Caco-2 (cell line): ENCODE data around the gene FAM78A. TPM values are rescaled to one million over a fixed set of nuclear protein-coding genes. Genes with fewer than 3 reads are reported as not detected.
"Not testable (repeated sequence)": the region's sequence is repeated elsewhere in the genome, so short reads cannot be mapped to it uniquely, and the experiment has no call there.

ENCODE experiments used
- BruUV-seq: library from RNA; stranded (reverse); fragments of 400-500 nt; replicated peaks from 2 replicates; lab custom pipeline; 2021; lab: Mats Ljungman, UMichigan
- CTCF ChIA-PET: fragments of 300-600 bp; sonication (Branson Sonifier 250); formaldehyde crosslinking; loops from one replicate; lab custom pipeline; 2022; ENCODE audit warnings: antibody characterized with exemption; lab: Charles Lee
- POLR2A ChIA-PET: fragments of 300-600 bp; sonication (Branson Sonifier 250); formaldehyde crosslinking; loops from one replicate; lab custom pipeline; 2022; ENCODE audit warnings: antibody characterized with exemption; lab: Charles Lee
- DNase-seq, 2 experiments: peaks; one replicate each; pipeline versions ENCODE4 v3.0.0 to v3.0.0-alpha.2; 2020 to 2022
- H3K27me3 ChIP-seq: replicated peaks from 2 replicates; pipeline ENCODE4 v1.6.0; 2011; ENCODE audit warnings: low read length; ENCODE audit not compliant: control insufficient read depth, insufficient read depth
- H3K36me3 ChIP-seq: 2 replicates; pipeline ENCODE4 v1.5.1; 2011; ENCODE audit warnings: low read length; ENCODE audit not compliant: control insufficient read depth, insufficient read depth
- H3K4me1 ChIP-seq: fragments of 250-450 bp; sonication (Bioruptor Pico); 2 replicates; pipeline ENCODE4 v1.5.1; 2020; ENCODE audit warnings: mild to moderate bottlenecking
- H3K4me3 ChIP-seq: 2 replicates; pipeline ENCODE4 v1.5.1; 2011; ENCODE audit warnings: low read depth, mild to moderate bottlenecking, control low read depth, low read length
- H3K9me3 ChIP-seq: fragments of 250-450 bp; sonication (Bioruptor Pico); 2 replicates; pipeline ENCODE4 v1.5.1; 2020; ENCODE audit warnings: mild to moderate bottlenecking, moderate library complexity
- H3K27ac Mint-ChIP-seq: one replicate; pipeline ENCODE4 v1.8.0; 2022; ENCODE audit warnings: mixed read lengths; ENCODE audit not compliant: unreplicated experiment
- H3K27me3 Mint-ChIP-seq: one replicate; pipeline ENCODE4 v1.8.0; 2022; ENCODE audit warnings: mixed read lengths; ENCODE audit not compliant: insufficient read depth, unreplicated experiment
- H3K36me3 Mint-ChIP-seq: one replicate; pipeline ENCODE4 v1.8.0; 2022; ENCODE audit warnings: mild to moderate bottlenecking, mixed read lengths; ENCODE audit not compliant: insufficient read depth, unreplicated experiment
- H3K4me1 Mint-ChIP-seq: one replicate; pipeline ENCODE4 v1.8.0; 2022; ENCODE audit warnings: low read depth, mixed read lengths; ENCODE audit not compliant: unreplicated experiment
- H3K4me3 Mint-ChIP-seq: one replicate; pipeline ENCODE4 v1.8.0; 2022; ENCODE audit warnings: mild to moderate bottlenecking, moderate library complexity, mixed read lengths; ENCODE audit not compliant: unreplicated experiment
- H3K9me3 Mint-ChIP-seq: one replicate; pipeline ENCODE4 v1.8.0; 2022; ENCODE audit warnings: mixed read lengths; ENCODE audit not compliant: unreplicated experiment
- CTCF ChIP-seq, 2 experiments: fragments of 200-600 bp in 1 of 2; IDR thresholded peaks; 1 replicate in 1 of 2; 2 replicates in 1 of 2; pipeline versions ENCODE4 v1.5.1 to v1.8.0; 2011 to 2022; ENCODE audit warnings: antibody characterized with exemption in 1 of 2, control low read depth in 1 of 2, inconsistent platforms in 1 of 2, low read depth in 1 of 2, low read length in 1 of 2, mild to moderate bottlenecking in 1 of 2, moderate library complexity in 1 of 2; ENCODE audit not compliant: insufficient read depth in 1 of 2, severe bottlenecking in 1 of 2, unreplicated experiment in 1 of 2
- intact Hi-C: fragments of 100-400 bp; cut with micrococcal nuclease; formaldehyde crosslinking; loops from one replicate; pipeline ENCODE4 v1.10.0; 2022; ENCODE audit not compliant: unreplicated experiment
- total RNA-seq: library from RNA; stranded (reverse); gene quantifications from 2 replicates; pipeline ENCODE4 v1.2.3, GENCODE V29; 2022

The FAM78A gene
- total RNA-seq, 1 experiment from 2014 or later = 0.70 TPM

- Mint-ChIP-seq H3K27me3 (no peaks in the 10 kb centered on the region), H3K27ac (no peak overlapping the region), H3K4me3 (no peak overlapping the region), H3K4me1 (no peaks in the 10 kb centered on the region), H3K36me3 (peaks cover 4% of the 10 kb centered on the region), H3K9me3 (no peaks in the 10 kb centered on the region)
- DNase-seq = no peak
- CTCF ChIA-PET = no interaction called here
- Histone ChIP-seq H3K27me3 (no peaks in the 10 kb centered on the region), H3K4me3 (no peak overlapping the region), H3K36me3 (no peaks in the 10 kb centered on the region), H3K4me1 (no peaks in the 10 kb centered on the region), H3K9me3 (no peaks in the 10 kb centered on the region)
- intact Hi-C loops = no loop called here
- TF ChIP-seq CTCF (IDR thresholded peaks at IDR 0.05; ENCODE audit: insufficient read depth in 1 of 2, low read depth in 1 of 2, low read length in 1 of 2, severe bottlenecking in 1 of 2, unreplicated experiment in 1 of 2) = no peak
- BruUV-seq = no TSS peak
- POLR2A ChIA-PET = interaction anchor here (0.7 kb wide), 1 partner anchor 99 kb away, joined by 5 read pairs; no protein-coding TSS in a partner anchor
Observed at GRCh38 chr9:131263701-131264100, 12.6 kb downstream of the FAM78A start.

DNA sequence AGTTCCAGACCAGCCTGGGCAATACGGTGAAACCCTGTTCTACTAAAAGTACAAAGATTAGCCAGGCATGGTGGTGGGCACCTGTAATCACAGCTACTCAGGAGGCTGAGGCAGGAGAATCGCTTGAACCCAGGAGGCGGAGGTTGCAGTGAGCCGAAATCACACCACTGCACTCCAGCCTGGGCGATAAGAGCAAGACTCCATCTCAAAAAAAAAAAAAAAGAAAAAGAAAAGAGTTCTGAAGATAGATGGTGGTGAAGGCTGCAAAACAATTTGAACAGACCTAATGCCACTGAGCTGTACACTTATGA, 13.3 kb downstream of the FAM78A start:
- H3K27me3 Mint-ChIP-seq, H3K27ac Mint-ChIP-seq, BruUV-seq, H3K4me1 ChIP-seq, H3K4me3 ChIP-seq, H3K4me1 Mint-ChIP-seq, DNase-seq, POLR2A ChIA-PET, H3K9me3 ChIP-seq, H3K36me3 ChIP-seq, CTCF ChIA-PET, H3K9me3 Mint-ChIP-seq, H3K4me3 Mint-ChIP-seq, intact Hi-C loops, H3K27me3 ChIP-seq, H3K36me3 Mint-ChIP-seq: not testable (repeated sequence)

- no peak overlapping the region for H3K27ac Mint-ChIP-seq
- intact Hi-C loops = no loop called here
- H3K9me3 Mint-ChIP-seq = no peaks in the 10 kb centered on the region
- ChIA-PET POLR2A (no interaction called here), CTCF (interaction anchor here (0.6 kb wide), 1 partner anchor 27 kb away, joined by 3 read pairs; no protein-coding TSS in a partner anchor)
- Histone ChIP-seq H3K9me3 (no peaks in the 10 kb centered on the region), H3K36me3 (no peaks in the 10 kb centered on the region), H3K4me3 (no peak overlapping the region), H3K4me1 (no peaks in the 10 kb centered on the region), H3K27me3 (no peaks in the 10 kb centered on the region)
- H3K36me3 Mint-ChIP-seq = peaks cover 4% of the 10 kb centered on the region
- no peak for TF ChIP-seq CTCF (IDR thresholded peaks at IDR 0.05; ENCODE audit: insufficient read depth in 1 of 2, low read depth in 1 of 2, low read length in 1 of 2, severe bottlenecking in 1 of 2, unreplicated experiment in 1 of 2)
- no peaks in the 10 kb centered on the region for H3K27me3 Mint-ChIP-seq
- DNase-seq = no peak
- H3K4me3 Mint-ChIP-seq = no peak overlapping the region
- H3K4me1 Mint-ChIP-seq = no peaks in the 10 kb centered on the region
- no TSS peak for BruUV-seq
Observed at GRCh38 chr9:131262327-131263032, 13.8 kb downstream of the FAM78A start.
